H1 (cell line): ENCODE results near the gene CBR4. TPM values are rescaled to one million over a fixed set of nuclear protein-coding genes. Genes with fewer than 3 reads are reported as not detected.

ENCODE experiments used
- CTCF ChIA-PET: fragments of 300-600 bp; sonication (Branson Sonifier 250); formaldehyde crosslinking; loops from one replicate; lab custom pipeline; 2021; ENCODE audit not compliant: partially characterized antibody; lab: Charles Lee
- POLR2A ChIA-PET: fragments of 300-600 bp; sonication (Branson Sonifier 250); formaldehyde crosslinking; loops from one replicate; lab custom pipeline; 2021; ENCODE audit warnings: inconsistent platforms; ENCODE audit not compliant: partially characterized antibody; lab: Charles Lee
- DNase-seq, 2 experiments: peaks; one replicate each; pipeline versions ENCODE4 v3.0.0 to v3.0.0-alpha.2; 2010 to 2022; ENCODE audit warnings: low spot score in 2 of 2, low read depth in 1 of 2, mixed read lengths in 1 of 2
- FAIRE-seq: peaks from 2 replicates; lab custom pipeline; 2011; peaks lifted over from hg19 to GRCh38; lab: Jason Lieb, UNC
- H2AFZ ChIP-seq: 2 replicates; pipeline ENCODE4 v1.8.1; 2012; ENCODE audit warnings: low read length, inconsistent platforms
- H2AK5ac ChIP-seq: 2 replicates; pipeline ENCODE4 v1.6.1; 2013; ENCODE audit warnings: low read depth, low read length
- H2BK120ac ChIP-seq: replicated peaks from 2 replicates; pipeline ENCODE3; 2013; ENCODE audit warnings: low read depth, low read length, inconsistent platforms
- H2BK12ac ChIP-seq: 2 replicates; pipeline ENCODE4 v1.6.1; 2013; ENCODE audit warnings: low read depth, low read length
- H2BK15ac ChIP-seq: 2 replicates; pipeline ENCODE4 v1.6.1; 2013; ENCODE audit warnings: low read length
- H2BK20ac ChIP-seq: 2 replicates; pipeline ENCODE4 v1.6.1; 2013; ENCODE audit warnings: low read length
- H2BK5ac ChIP-seq: 2 replicates; pipeline ENCODE4 v1.6.1; 2013; ENCODE audit warnings: low read depth, low read length
- H3K14ac ChIP-seq: 2 replicates; pipeline ENCODE4 v1.6.1; 2013; ENCODE audit warnings: inconsistent platforms; ENCODE audit not compliant: insufficient read length
- H3K18ac ChIP-seq: 2 replicates; pipeline ENCODE4 v1.6.1; 2013; ENCODE audit warnings: low read length; ENCODE audit errors: extremely low read depth
- H3K23ac ChIP-seq: 2 replicates; pipeline ENCODE4 v1.6.1; 2013; ENCODE audit warnings: inconsistent platforms; ENCODE audit not compliant: insufficient read length
- H3K23me2 ChIP-seq: 2 replicates; pipeline ENCODE4 v1.6.1; 2013; ENCODE audit warnings: low read depth, low read length
- H3K27ac ChIP-seq: 2 replicates; pipeline ENCODE4 v1.6.1; 2011; ENCODE audit warnings: low read depth, low read length, inconsistent platforms
- H3K27me3 ChIP-seq, 4 experiments: replicated peaks in 1 of 4; 1 replicate in 1 of 4; 2 replicates in 3 of 4; pipeline versions ENCODE4 v1.6.1 to v1.8.1; 2011 to 2013; ENCODE audit warnings: low read length in 3 of 4, mild to moderate bottlenecking in 3 of 4, inconsistent platforms in 2 of 4, mixed read lengths in 2 of 4, moderate library complexity in 1 of 4; ENCODE audit not compliant: control insufficient read depth in 3 of 4, insufficient read depth in 3 of 4; ENCODE audit errors: extremely low read depth in 1 of 4
- H3K36me3 ChIP-seq, 4 experiments: 2 replicates each; pipeline versions ENCODE4 v1.6.1 to v1.8.1; 2011 to 2013; ENCODE audit warnings: mild to moderate bottlenecking in 4 of 4, low read length in 3 of 4, moderate library complexity in 2 of 4, control low read depth in 1 of 4, inconsistent platforms in 1 of 4; ENCODE audit not compliant: insufficient read depth in 4 of 4, control insufficient read depth in 2 of 4
- H3K4ac ChIP-seq: replicated peaks from 2 replicates; pipeline ENCODE3; 2013; ENCODE audit warnings: low read length, low read depth, mixed read lengths, inconsistent platforms; ENCODE audit not compliant: insufficient read length
- H3K4me1 ChIP-seq, 4 experiments: replicated peaks in 1 of 4; 1 replicate in 1 of 4; 2 replicates in 3 of 4; pipeline versions ENCODE4 v1.6.1 to v1.8.1; 2011 to 2013; ENCODE audit warnings: low read length in 3 of 4, inconsistent platforms in 2 of 4, mixed read lengths in 1 of 4; ENCODE audit not compliant: insufficient read depth in 4 of 4, control insufficient read depth in 3 of 4
- H3K4me2 ChIP-seq, 2 experiments: 2 replicates each; pipeline versions ENCODE4 v1.6.1 to v1.8.1; 2011 to 2013; ENCODE audit warnings: low read depth in 2 of 2, low read length in 2 of 2, control low read depth in 1 of 2, inconsistent platforms in 1 of 2, mild to moderate bottlenecking in 1 of 2; ENCODE audit not compliant: insufficient read depth in 1 of 2
- H3K4me3 ChIP-seq, 4 experiments: fragments of 200-600, 300-600 bp in 1 of 4; sonication (generic), shearing (Covaris generic), sonication (Bioruptor Twin) in 1 of 4; 2 replicates each; pipeline versions ENCODE4 v1.5.1 to v1.8.1; 2011 to 2016; ENCODE audit warnings: low read length in 4 of 4, low read depth in 3 of 4, control low read depth in 2 of 4, inconsistent platforms in 2 of 4, mild to moderate bottlenecking in 2 of 4, mixed read lengths in 1 of 4, moderate library complexity in 1 of 4; ENCODE audit not compliant: insufficient read depth in 2 of 4; ENCODE audit errors: extremely low read depth in 1 of 4
- H3K56ac ChIP-seq: replicated peaks from 2 replicates; pipeline ENCODE3; 2013; ENCODE audit warnings: low read depth, mild to moderate bottlenecking, mixed read lengths, low read length, inconsistent platforms; ENCODE audit not compliant: insufficient read length
- H3K79me1 ChIP-seq: 2 replicates; pipeline ENCODE4 v1.6.1; 2013; ENCODE audit warnings: low read depth, low read length, control low read depth
- H3K79me2 ChIP-seq, 2 experiments: 2 replicates each; pipeline versions ENCODE4 v1.6.1 to v1.8.1; 2012 to 2013; ENCODE audit warnings: low read length in 2 of 2, mild to moderate bottlenecking in 2 of 2, inconsistent platforms in 1 of 2; ENCODE audit not compliant: insufficient read depth in 2 of 2, control insufficient read depth in 1 of 2
- H3K9ac ChIP-seq, 4 experiments: replicated peaks in 1 of 4; 1 replicate in 1 of 4; 2 replicates in 3 of 4; pipeline versions ENCODE4 v1.6.1 to v1.8.1; 2011 to 2013; ENCODE audit warnings: low read depth in 3 of 4, low read length in 3 of 4, control low read depth in 2 of 4, mild to moderate bottlenecking in 2 of 4, moderate library complexity in 2 of 4, inconsistent platforms in 1 of 4; ENCODE audit errors: extremely low read depth in 1 of 4
- H3K9me3 ChIP-seq, 2 experiments: 2 replicates each; pipeline versions ENCODE4 v1.6.1 to v1.8.1; 2012 to 2013; ENCODE audit warnings: mild to moderate bottlenecking in 2 of 2, moderate library complexity in 2 of 2, control low read depth in 1 of 2, inconsistent platforms in 1 of 2, low read depth in 1 of 2, low read length in 1 of 2, mixed read lengths in 1 of 2; ENCODE audit not compliant: insufficient read depth in 2 of 2
- H4K20me1 ChIP-seq, 2 experiments: replicated peaks in 1 of 2; 2 replicates each; pipeline versions ENCODE3 to v1.8.1; 2011 to 2013; ENCODE audit warnings: inconsistent platforms in 2 of 2, low read length in 2 of 2, mild to moderate bottlenecking in 1 of 2; ENCODE audit not compliant: insufficient read depth in 2 of 2, control insufficient read depth in 1 of 2
- H4K5ac ChIP-seq: 2 replicates; pipeline ENCODE4 v1.6.1; 2013; ENCODE audit warnings: low read length, low read depth, mixed read lengths, inconsistent platforms; ENCODE audit not compliant: insufficient read length
- H4K8ac ChIP-seq: 2 replicates; pipeline ENCODE4 v1.8.0; 2013; ENCODE audit warnings: mild to moderate bottlenecking, moderate library complexity, low read length, inconsistent platforms; ENCODE audit not compliant: insufficient read depth; ENCODE audit errors: extremely low read depth
- H4K91ac ChIP-seq: replicated peaks from 2 replicates; pipeline ENCODE3; 2013; ENCODE audit warnings: low read length, mixed read lengths, inconsistent platforms; ENCODE audit not compliant: insufficient read length
- ATF3 ChIP-seq: IDR thresholded peaks from 2 replicates; pipeline ENCODE4 v1.6.1; 2011; ENCODE audit warnings: low read depth, mild to moderate bottlenecking, low read length; ENCODE audit not compliant: insufficient read depth
- BCL11A ChIP-seq, 2 experiments: IDR thresholded peaks; one replicate each; pipeline ENCODE4 v1.6.1; 2011; ENCODE audit warnings: low read depth in 2 of 2, low read length in 2 of 2, mild to moderate bottlenecking in 2 of 2
- CTBP2 ChIP-seq: IDR thresholded peaks from 2 replicates; pipeline ENCODE4 v1.7.0; 2011; ENCODE audit warnings: borderline replicate concordance, mild to moderate bottlenecking, moderate library complexity, mixed read lengths, low read length; ENCODE audit not compliant: insufficient read depth, insufficient read length
- CTCF ChIP-seq, 3 experiments: IDR thresholded peaks; 1 replicate in 2 of 3; 2 replicates in 1 of 3; pipeline versions ENCODE4 v1.5.1 to v1.6.1; 2011; ENCODE audit warnings: low read length in 3 of 3, mild to moderate bottlenecking in 3 of 3, inconsistent platforms in 2 of 3, low read depth in 1 of 3, moderate library complexity in 1 of 3; ENCODE audit not compliant: insufficient read depth in 1 of 3; ENCODE audit errors: control extremely low read depth in 1 of 3
- E2F6 ChIP-seq: IDR thresholded peaks from 2 replicates; pipeline ENCODE4 v1.6.1; 2012; ENCODE audit warnings: inconsistent platforms
- GTF2F1 ChIP-seq: IDR thresholded peaks from 2 replicates; pipeline ENCODE4 v1.6.1; 2012; ENCODE audit warnings: low read depth, low read length, improper control_type of control experiment, borderline replicate concordance
- SAP30 ChIP-seq: fragments of 300-600 bp; sonication (generic); IDR thresholded peaks from 2 replicates; pipeline ENCODE4 v1.7.1; 2012; ENCODE audit warnings: low read length, moderate library complexity, mild to moderate bottlenecking, inconsistent platforms; ENCODE audit not compliant: insufficient read depth, insufficient replicate concordance
- SP2 ChIP-seq: IDR thresholded peaks from 2 replicates; pipeline ENCODE4 v1.6.1; 2012; ENCODE audit warnings: mild to moderate bottlenecking, low read length, inconsistent platforms
- WGBS, 2 experiments: shearing (Covaris generic) in 1 of 2; methylation state at CpG; one replicate each; pipeline versions ENCODE4 v1.1.6 to v1.1.7; 2013 to 2015; ENCODE audit warnings: low lambda C conversion rate in 2 of 2, mixed read lengths in 2 of 2, inconsistent platforms in 1 of 2, low coverage in 1 of 2, missing lambda C conversion rate in 1 of 2; ENCODE audit not compliant: insufficient replicate concordance in 2 of 2, insufficient coverage in 1 of 2, insufficient read length in 1 of 2; ENCODE audit errors: extremely low coverage in 1 of 2, missing lambda C conversion rate in 1 of 2; 5-methylcytosine and 5-hydroxymethylcytosine counted together
- polyA plus RNA-seq, 7 experiments: library from polyadenylated mRNA; depleted of rRNA in 3 of 7; stranded (reverse) in 5 of 7; unstranded in 2 of 7; fragments of >200 nt in 5 of 7; fragments of 200-250 nt in 2 of 7; gene quantifications; 1 replicate in 5 of 7; 2 replicates in 1 of 7; 4 replicates in 1 of 7; pipeline versions ENCODE4 v1.2.1 to v1.2.3, GENCODE V29; 2011 to 2013; ENCODE audit warnings: missing spikeins in 2 of 7, mixed read lengths in 2 of 7
- total RNA-seq: library from RNA; stranded (reverse); fragmentation: NEBNext Ultra II Directional; extraction: Animal tissue kit (Norgen Biotek cat#: 25700); gene quantifications from 2 replicates; pipeline ENCODE4 v1.2.1, GENCODE V29; 2021

Gene CBR4
- total and polyA plus RNA-seq, 2 of the 8 experiments (the other 6 are each of a cell fraction or from before 2014, with no cell fraction given), result 8.6 to 29.5 TPM

- H2AFZ ChIP-seq, result peak overlapping the region; percentile 98
- H3K27me3 ChIP-seq, result no peaks in the 10 kb centered on the region
- H3K18ac ChIP-seq, result no peak overlapping the region
- 59% methylated on average over 5 of the region's 5 CpGs; no CpG with 5 or more reads in 1 of the 2 experiments for WGBS, 2 experiments
- H3K4me2 ChIP-seq, result no peak overlapping the region
- POLR2A ChIA-PET, result no interaction called here
- no peak overlapping the region for H3K23ac ChIP-seq
- H3K36me3 ChIP-seq, result no peaks in the 10 kb centered on the region
- CTCF ChIA-PET, result interaction anchor here (0.6 to 3.1 kb wide), 5 partner anchors 10 to 322 kb away, joined by 3 to 12 read pairs (median 4); no protein-coding TSS in a partner anchor
- H2BK20ac ChIP-seq, result no peak overlapping the region
- H3K23me2 ChIP-seq, result peaks cover 4% of the 10 kb centered on the region; the same call in 1 of the 2 replicates
- H2BK12ac ChIP-seq, result no peak overlapping the region
- FAIRE-seq (no peak), DNase-seq (no peak)
- no peak overlapping the region for H4K91ac ChIP-seq
- no peak overlapping the region for H3K4ac ChIP-seq
- no peak overlapping the region for H4K5ac ChIP-seq
- H2BK5ac ChIP-seq, result no peak overlapping the region
- no peak overlapping the region for H3K9ac ChIP-seq
- peaks cover 0 to 6% (median 2%) of the 10 kb centered on the region in 4 experiments; a peak in 2 of 7 replicates for H3K4me1 ChIP-seq
- H3K79me2 ChIP-seq, result no peaks in the 10 kb centered on the region
- no peak overlapping the region for H3K56ac ChIP-seq
- TF ChIP-seq E2F6 (peak; percentile 35; the same call in 1 of the 2 replicates), SAP30 (no peak), ATF3 (no peak), SP2 (no peak), CTBP2 (no peak), CTCF (IDR thresholded peaks at IDR 0.05; ENCODE audit: control extremely low read depth in 1 of 3, insufficient read depth in 1 of 3, low read depth in 1 of 3, low read length in 3 of 3) (no peak), BCL11A (IDR thresholded peaks at IDR 0.05; ENCODE audit: low read depth in 2 of 2, low read length in 2 of 2) (no peak), GTF2F1 (no peak)
- no peak overlapping the region for H3K4me3 ChIP-seq
- no peak overlapping the region for H3K14ac ChIP-seq
- no peaks in the 10 kb centered on the region for H3K9me3 ChIP-seq
- no peak overlapping the region for H2BK120ac ChIP-seq
- no peak overlapping the region for H4K8ac ChIP-seq
- H2AK5ac ChIP-seq, result no peak overlapping the region
- H3K79me1 ChIP-seq, result no peaks in the 10 kb centered on the region
- H4K20me1 ChIP-seq, result no peaks in the 10 kb centered on the region
- H2BK15ac ChIP-seq, result no peak overlapping the region
- H3K27ac ChIP-seq, result no peak overlapping the region
Observed at GRCh38 chr4:169015186-169015623, 5.2 kb upstream of the CBR4 start.
